ENCODE results near the gene CHRNA5.
"Not testable (repeated sequence)": the region's sequence is repeated elsewhere in the genome, so short reads cannot be mapped to it uniquely, and the experiment has no call there.

CHRNA5 gene

DNA sequence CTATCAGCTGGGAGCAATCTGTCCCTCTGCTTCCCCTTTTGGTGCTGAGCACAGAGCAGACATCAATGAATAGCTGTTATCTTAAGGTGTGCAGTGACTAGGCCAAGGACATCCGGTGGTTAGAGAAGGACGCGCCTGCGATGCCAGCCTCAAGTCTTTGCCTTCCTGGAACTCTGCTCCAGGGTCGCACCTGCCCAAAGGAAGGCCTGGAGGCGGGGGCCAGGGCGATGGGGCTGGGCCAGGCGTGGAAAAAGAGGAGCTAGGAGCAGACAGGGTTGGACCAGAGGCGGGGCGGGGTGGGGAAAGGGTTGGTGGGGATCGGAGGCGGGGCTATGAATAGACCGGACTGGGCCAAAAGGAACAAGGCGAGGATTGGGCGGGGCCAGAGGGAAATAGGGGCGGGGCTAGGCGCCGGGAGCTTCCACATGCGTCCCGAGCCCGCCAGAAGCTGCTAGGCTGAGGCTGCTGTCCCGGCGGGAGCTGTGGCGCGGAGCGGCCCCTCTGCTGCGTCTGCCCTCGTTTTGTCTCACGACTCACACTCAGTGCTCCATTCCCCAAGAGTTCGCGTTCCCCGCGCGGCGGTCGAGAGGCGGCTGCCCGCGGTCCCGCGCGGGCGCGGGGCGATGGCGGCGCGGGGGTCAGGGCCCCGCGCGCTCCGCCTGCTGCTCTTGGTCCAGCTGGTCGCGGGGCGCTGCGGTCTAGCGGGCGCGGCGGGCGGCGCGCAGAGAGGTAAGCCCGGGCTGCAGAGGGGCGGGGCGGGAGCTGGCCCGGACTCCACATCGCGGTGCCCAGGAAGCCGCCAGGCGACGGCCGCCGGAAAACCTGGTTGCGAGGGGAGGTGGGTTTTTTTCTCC, at the start of gene CHRNA5:
Gene CHRNA5, plus strand, starts transcription at position 424 of the 854 bp plus-strand sequence. Its CDS starts 200 bp downstream, at position 624.
- peak; percentile 13 for DNase-seq (ENCODE audit: low read depth)
- peak within 1 kb of the TSS; percentile 46 for H3K4me3 ChIP-seq (ENCODE audit: control insufficient read depth, low read depth, low read length)
- TF ChIP-seq, protein P1, sequence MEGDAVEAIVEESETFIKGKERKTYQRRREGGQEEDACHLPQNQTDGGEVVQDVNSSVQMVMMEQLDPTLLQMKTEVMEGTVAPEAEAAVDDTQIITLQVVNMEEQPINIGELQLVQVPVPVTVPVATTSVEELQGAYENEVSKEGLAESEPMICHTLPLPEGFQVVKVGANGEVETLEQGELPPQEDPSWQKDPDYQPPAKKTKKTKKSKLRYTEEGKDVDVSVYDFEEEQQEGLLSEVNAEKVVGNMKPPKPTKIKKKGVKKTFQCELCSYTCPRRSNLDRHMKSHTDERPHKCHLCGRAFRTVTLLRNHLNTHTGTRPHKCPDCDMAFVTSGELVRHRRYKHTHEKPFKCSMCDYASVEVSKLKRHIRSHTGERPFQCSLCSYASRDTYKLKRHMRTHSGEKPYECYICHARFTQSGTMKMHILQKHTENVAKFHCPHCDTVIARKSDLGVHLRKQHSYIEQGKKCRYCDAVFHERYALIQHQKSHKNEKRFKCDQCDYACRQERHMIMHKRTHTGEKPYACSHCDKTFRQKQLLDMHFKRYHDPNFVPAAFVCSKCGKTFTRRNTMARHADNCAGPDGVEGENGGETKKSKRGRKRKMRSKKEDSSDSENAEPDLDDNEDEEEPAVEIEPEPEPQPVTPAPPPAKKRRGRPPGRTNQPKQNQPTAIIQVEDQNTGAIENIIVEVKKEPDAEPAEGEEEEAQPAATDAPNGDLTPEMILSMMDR (IDR thresholded peaks at IDR 0.05; ENCODE audit: control insufficient read depth, insufficient read depth, low read depth, low read length, missing control alignments): no peak

GRCh38 chr15:78520035-78520434, 45.3 kb upstream of the CHRNA5 start:
- DNase-seq (ENCODE audit: low read depth); H3K4me3 ChIP-seq (ENCODE audit: control insufficient read depth, low read depth, low read length): not testable (repeated sequence)

DNA sequence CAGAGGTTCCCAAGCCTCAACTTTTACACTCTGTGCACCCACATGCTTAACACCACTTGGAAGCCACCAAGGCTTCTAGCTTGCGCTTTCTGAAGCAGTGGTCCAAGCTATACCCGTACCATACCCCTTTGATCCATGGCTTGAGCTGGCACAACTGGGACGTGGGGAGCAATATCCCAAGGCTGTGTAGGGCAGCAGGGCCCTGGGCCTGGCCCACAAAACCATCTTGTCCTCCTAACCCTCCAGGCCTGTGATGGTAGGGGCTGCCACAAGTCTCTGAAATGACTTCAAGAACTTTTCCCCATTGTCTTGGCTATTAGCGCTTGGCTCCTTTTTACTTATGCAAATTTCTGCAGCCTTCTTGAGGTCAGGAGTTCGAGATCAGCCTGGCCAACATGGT, 41.1 kb upstream of the CHRNA5 start:
- TF ChIP-seq, protein P1 (IDR thresholded peaks at IDR 0.05; ENCODE audit: control insufficient read depth, insufficient read depth, low read depth, low read length, missing control alignments): no peak
- H3K4me3 ChIP-seq (ENCODE audit: control insufficient read depth, low read depth, low read length): no peak overlapping the region
- no peak for DNase-seq (ENCODE audit: low read depth)

DNA sequence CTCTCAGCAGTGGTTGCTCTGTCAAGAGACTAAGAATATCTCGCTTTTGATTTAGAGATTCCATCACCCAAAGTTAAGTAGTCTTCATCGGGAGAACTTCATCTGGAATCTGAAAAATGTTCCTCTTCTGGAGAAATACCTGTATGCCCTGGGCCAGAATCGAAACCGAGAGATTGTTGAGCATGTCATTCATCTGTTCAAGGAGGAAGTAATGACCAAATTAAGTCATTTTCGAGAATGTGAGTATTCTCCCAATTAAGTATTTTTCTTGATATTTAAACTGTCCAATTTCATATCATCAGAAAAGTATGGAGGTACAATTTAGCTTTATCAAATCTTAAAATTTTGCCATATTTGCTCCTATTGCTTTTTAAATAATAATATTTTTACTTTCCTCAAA, 38.0 kb upstream of the CHRNA5 start:
- TF ChIP-seq, protein P1 (IDR thresholded peaks at IDR 0.05; ENCODE audit: control insufficient read depth, insufficient read depth, low read depth, low read length, missing control alignments): no peak
- no peak overlapping the region for H3K4me3 ChIP-seq (ENCODE audit: control insufficient read depth, low read depth, low read length)
- no peak for DNase-seq (ENCODE audit: low read depth)

GRCh38 chr15:78533331-78533730, 32.0 kb upstream of the CHRNA5 start:
- no peak overlapping the region for H3K4me3 ChIP-seq (ENCODE audit: control insufficient read depth, low read depth, low read length)
- TF ChIP-seq, protein P1 (IDR thresholded peaks at IDR 0.05; ENCODE audit: control insufficient read depth, insufficient read depth, low read depth, low read length, missing control alignments): no peak
- no peak for DNase-seq (ENCODE audit: low read depth)

GRCh38 chr15:78536134-78536533, 29.2 kb upstream of the CHRNA5 start:
- TF ChIP-seq, protein P1 (IDR thresholded peaks at IDR 0.05; ENCODE audit: control insufficient read depth, insufficient read depth, low read depth, low read length, missing control alignments): no peak
- no peak overlapping the region for H3K4me3 ChIP-seq (ENCODE audit: control insufficient read depth, low read depth, low read length)
- no peak for DNase-seq (ENCODE audit: low read depth)

DNA sequence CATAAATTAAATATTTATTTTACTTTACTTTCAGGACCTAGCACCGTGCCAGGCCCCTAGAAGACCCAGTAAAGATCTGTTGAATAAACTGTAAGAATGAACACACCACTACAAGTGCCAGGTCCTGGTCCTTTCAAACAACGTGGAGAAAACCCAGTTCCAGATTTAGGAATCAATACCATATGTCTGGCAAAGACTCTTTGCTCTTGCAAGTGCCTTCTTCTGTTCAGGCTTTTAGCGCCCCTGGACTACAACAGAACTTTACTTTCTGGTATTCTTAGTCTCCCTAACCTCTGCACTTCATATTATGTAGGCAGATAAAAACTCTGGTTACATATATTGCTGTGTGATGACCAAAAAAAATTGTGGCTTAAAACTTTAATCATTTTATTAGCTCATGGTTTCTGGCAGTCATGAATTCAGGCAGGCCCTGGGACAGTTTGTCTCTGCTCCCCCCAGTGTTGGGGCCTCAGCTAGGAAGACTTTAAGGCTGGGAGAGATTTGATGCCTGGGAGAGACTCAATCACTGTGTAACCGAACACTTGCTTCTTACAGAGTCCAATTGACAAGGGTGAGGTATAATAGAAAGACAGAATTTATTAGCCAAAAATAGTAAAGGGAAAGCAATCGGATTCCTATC, 27.9 kb upstream of the CHRNA5 start:
- DNase-seq (ENCODE audit: low read depth): no peak
- TF ChIP-seq, protein P1 (IDR thresholded peaks at IDR 0.05; ENCODE audit: control insufficient read depth, insufficient read depth, low read depth, low read length, missing control alignments): no peak
- H3K4me3 ChIP-seq (ENCODE audit: control insufficient read depth, low read depth, low read length): no peak overlapping the region

Measured in AG09309 (cell line).